HG03095 (cell line): ENCODE measurements around the gene PLIN4.
"Not testable (repeated sequence)": the region's sequence is repeated elsewhere in the genome, so short reads cannot be mapped to it uniquely, and the experiment has no call there.

Experiments
- ATAC-seq: cut with Tn5 transposase; IDR thresholded peaks from one replicate; pipeline ENCODE4 v1.9.1; 2021; ENCODE audit warnings: moderate library complexity; ENCODE audit not compliant: unreplicated experiment

The PLIN4 gene

GRCh38 chr19:4527377-4527776 is 9.1 kb upstream of the PLIN4 start:
- not testable (repeated sequence) for ATAC-seq

- ATAC-seq, result no peak
Measured at GRCh38 chr19:4525563-4526002, 7.3 kb upstream of the PLIN4 start.

- ATAC-seq, result no peak
Measured at GRCh38 chr19:4524808-4525562, 6.7 kb upstream of the PLIN4 start.

- no peak for ATAC-seq
Measured at GRCh38 chr19:4523306-4524110, 5.2 kb upstream of the PLIN4 start.

- ATAC-seq, result no peak
Measured at GRCh38 chr19:4522291-4523002, 4.2 kb upstream of the PLIN4 start.

GRCh38 chr19:4521888-4522242 is 3.6 kb upstream of the PLIN4 start:
- ATAC-seq, result no peak

- no peak for ATAC-seq
Measured at GRCh38 chr19:4521170-4521887, 3.0 kb upstream of the PLIN4 start.

GRCh38 chr19:4519521-4520277 is 1.4 kb upstream of the PLIN4 start:
- no peak for ATAC-seq

- ATAC-seq, result no peak
Measured at GRCh38 chr19:4519172-4519496, 848 bp upstream of the PLIN4 start.

- no peak for ATAC-seq
Measured at GRCh38 chr19:4517451-4518057, 732 bp downstream of the PLIN4 start.

- ATAC-seq, result no peak
Measured at GRCh38 chr19:4516939-4517300, 1.4 kb downstream of the PLIN4 start.

GRCh38 chr19:4516199-4516938 is 1.9 kb downstream of the PLIN4 start:
- ATAC-seq, result no peak

GRCh38 chr19:4515732-4516131 is 2.6 kb downstream of the PLIN4 start:
- ATAC-seq, result no peak

GRCh38 chr19:4513248-4513647 is 5.0 kb downstream of the PLIN4 start:
- ATAC-seq, result no peak

GRCh38 chr19:4512070-4512469 is 6.2 kb downstream of the PLIN4 start:
- no peak for ATAC-seq

GRCh38 chr19:4511300-4512054 is 6.8 kb downstream of the PLIN4 start:
- ATAC-seq, result no peak

- ATAC-seq, result no peak
Measured at GRCh38 chr19:4510435-4511255, 7.6 kb downstream of the PLIN4 start.

GRCh38 chr19:4508698-4509097 is 9.6 kb downstream of the PLIN4 start:
- no peak for ATAC-seq
